Measurements from ENCODE around the gene LAMB3.
"Not testable (repeated sequence)": the region's sequence is repeated elsewhere in the genome, so short reads cannot be mapped to it uniquely, and the experiment has no call there.

The LAMB3 gene

GRCh38 chr1:209652121-209652735 is at the start of gene LAMB3:
TSS of gene LAMB3 (minus strand) at chr1:209652425. CDS start at chr1:209650944, 1,481 bp downstream.
- no peak for DNase-seq

GRCh38 chr1:209700686-209701085 is 48.5 kb upstream of the LAMB3 start:
- not testable (repeated sequence) for DNase-seq

GRCh38 chr1:209697126-209697525 is 44.9 kb upstream of the LAMB3 start:
- no peak for DNase-seq

- no peak for DNase-seq
Observed at GRCh38 chr1:209696673-209697072, 44.4 kb upstream of the LAMB3 start.

GRCh38 chr1:209692745-209693504 is 40.7 kb upstream of the LAMB3 start:
- DNase-seq = peak; percentile 57

- DNase-seq = no peak
Observed at GRCh38 chr1:209692296-209692695, 40.1 kb upstream of the LAMB3 start.

GRCh38 chr1:209691237-209691636 is 39.0 kb upstream of the LAMB3 start:
- no peak for DNase-seq

- peak; percentile 52 for DNase-seq
Observed at GRCh38 chr1:209689477-209689876, 37.3 kb upstream of the LAMB3 start.

GRCh38 chr1:209688746-209689234 is 36.6 kb upstream of the LAMB3 start:
- DNase-seq = no peak

GRCh38 chr1:209686322-209686721 is 34.1 kb upstream of the LAMB3 start:
- no peak for DNase-seq

GRCh38 chr1:209685821-209686220 is 33.6 kb upstream of the LAMB3 start:
- no peak for DNase-seq

GRCh38 chr1:209678981-209679539 is 26.8 kb upstream of the LAMB3 start:
- no peak for DNase-seq

GRCh38 chr1:209675565-209676154 is 23.4 kb upstream of the LAMB3 start:
- no peak for DNase-seq

- DNase-seq = no peak
Observed at GRCh38 chr1:209674957-209675564, 22.8 kb upstream of the LAMB3 start, which contains the start of gene G0S2. TSS of gene G0S2 (plus strand) at chr1:209675412. CDS start at chr1:209675685, 273 bp downstream.

GRCh38 chr1:209673631-209674417 is 21.6 kb upstream of the LAMB3 start:
- no peak for DNase-seq

- DNase-seq = no peak
Observed at GRCh38 chr1:209672705-209673630, 20.7 kb upstream of the LAMB3 start.

GRCh38 chr1:209670441-209671082 is 18.3 kb upstream of the LAMB3 start:
- DNase-seq = no peak

- no peak for DNase-seq
Observed at GRCh38 chr1:209667708-209668107, 15.5 kb upstream of the LAMB3 start.

GRCh38 chr1:209667103-209667502 is 14.9 kb upstream of the LAMB3 start:
- no peak for DNase-seq

- DNase-seq = no peak
Observed at GRCh38 chr1:209662879-209663327, 10.7 kb upstream of the LAMB3 start.

Data from NCI-H2029 (cell line).